Right lobe of liver (tissue), 4 donors: ENCODE measurements around the gene VWA8.

ENCODE experiments used
- CTCF ChIP-seq, 4 donors: fragments of 200-600 bp in 3 of 4; fragments of 450-650 bp in 1 of 4; IDR thresholded peaks; one replicate each; pipeline versions ENCODE4 v1.5.1 to v1.8.0; 2016 to 2022; ENCODE audit warnings: antibody characterized with exemption in 4 of 4, mild to moderate bottlenecking in 2 of 4
- POLR2A ChIP-seq: fragments of 450-650 bp; IDR thresholded peaks from one replicate; pipeline ENCODE4 v1.6.1; 2017; ENCODE audit warnings: antibody characterized with exemption, mild to moderate bottlenecking
- donor health status: DM: no; HTN: no; CAD: no.
- donor health status: DM: no; HTN: no; CAD: no.
- donor health status: DM: no; HTN: yes; CAD: no.

- TF ChIP-seq POLR2A (no peak), CTCF (IDR thresholded peaks at IDR 0.05) (no peak)
These were observed 282.7 kb downstream of the VWA8 start for GRCh38 chr13:41678249-41678648.
